ENCODE data around the gene RGS7. TPM values are rescaled to one million over a fixed set of nuclear protein-coding genes. Genes with fewer than 3 reads are reported as not detected.

RGS7 gene
- total RNA-seq, 3 donors from 2014 or later (not counting 1 experiment from before 2014, with no cell fraction given): not detected

- TF ChIP-seq CTCF (IDR thresholded peaks at IDR 0.05): no peak
- Mint-ChIP-seq H3K9me3 (peaks cover 2 to 6% of the 10 kb centered on the region in 2 donors), H3K27ac (no peak overlapping the region), H3K27me3 (ENCODE audit: low read depth in 2 of 2) (no peaks in the 10 kb centered on the region), H3K4me1 (no peaks in the 10 kb centered on the region), H3K4me3 (no peak overlapping the region), H3K36me3 (no peaks in the 10 kb centered on the region)
- Histone ChIP-seq H3K27ac (ENCODE audit: low read length) (no peak overlapping the region), H3K4me3 (ENCODE audit: low read length) (no peak overlapping the region), H3K36me3 (ENCODE audit: control insufficient read depth, insufficient read depth, low read length) (no peaks in the 10 kb centered on the region), H3K9me3 (ENCODE audit: control insufficient read depth, insufficient read depth, low read length) (no peaks in the 10 kb centered on the region), H3K27me3 (ENCODE audit: control insufficient read depth, insufficient read depth, low read length) (no peaks in the 10 kb centered on the region), H3K4me1 (ENCODE audit: control insufficient read depth, insufficient read depth, low read length) (no peaks in the 10 kb centered on the region)
- DNase-seq (no peak), ATAC-seq (no peak)
- WGBS (ENCODE audit: insufficient coverage): 88% methylated on average over 2 of the region's 3 CpGs
- intact Hi-C loops (cut with micrococcal nuclease): no loop called here
Measured at GRCh38 chr1:241024834-241025233, 332.2 kb downstream of the RGS7 start.

- Mint-ChIP-seq H3K27me3 (ENCODE audit: low read depth in 2 of 2) (no peaks in the 10 kb centered on the region), H3K36me3 (no peaks in the 10 kb centered on the region), H3K4me1 (no peaks in the 10 kb centered on the region), H3K4me3 (no peak overlapping the region), H3K9me3 (peaks cover 6 to 9% of the 10 kb centered on the region in 2 donors), H3K27ac (no peak overlapping the region)
- WGBS (ENCODE audit: insufficient coverage): 82% methylated on average over 3 of the region's 4 CpGs
- no peak for TF ChIP-seq CTCF (IDR thresholded peaks at IDR 0.05)
- ATAC-seq (no peak), DNase-seq (no peak)
- Histone ChIP-seq H3K4me1 (ENCODE audit: control insufficient read depth, insufficient read depth, low read length) (no peaks in the 10 kb centered on the region), H3K36me3 (ENCODE audit: control insufficient read depth, insufficient read depth, low read length) (no peaks in the 10 kb centered on the region), H3K4me3 (ENCODE audit: low read length) (no peak overlapping the region), H3K27ac (ENCODE audit: low read length) (no peak overlapping the region), H3K9me3 (ENCODE audit: control insufficient read depth, insufficient read depth, low read length) (peaks cover 3% of the 10 kb centered on the region), H3K27me3 (ENCODE audit: control insufficient read depth, insufficient read depth, low read length) (no peaks in the 10 kb centered on the region)
- intact Hi-C loops (cut with micrococcal nuclease): no loop called here
Measured at GRCh38 chr1:241022366-241022765, 334.6 kb downstream of the RGS7 start.

DNA sequence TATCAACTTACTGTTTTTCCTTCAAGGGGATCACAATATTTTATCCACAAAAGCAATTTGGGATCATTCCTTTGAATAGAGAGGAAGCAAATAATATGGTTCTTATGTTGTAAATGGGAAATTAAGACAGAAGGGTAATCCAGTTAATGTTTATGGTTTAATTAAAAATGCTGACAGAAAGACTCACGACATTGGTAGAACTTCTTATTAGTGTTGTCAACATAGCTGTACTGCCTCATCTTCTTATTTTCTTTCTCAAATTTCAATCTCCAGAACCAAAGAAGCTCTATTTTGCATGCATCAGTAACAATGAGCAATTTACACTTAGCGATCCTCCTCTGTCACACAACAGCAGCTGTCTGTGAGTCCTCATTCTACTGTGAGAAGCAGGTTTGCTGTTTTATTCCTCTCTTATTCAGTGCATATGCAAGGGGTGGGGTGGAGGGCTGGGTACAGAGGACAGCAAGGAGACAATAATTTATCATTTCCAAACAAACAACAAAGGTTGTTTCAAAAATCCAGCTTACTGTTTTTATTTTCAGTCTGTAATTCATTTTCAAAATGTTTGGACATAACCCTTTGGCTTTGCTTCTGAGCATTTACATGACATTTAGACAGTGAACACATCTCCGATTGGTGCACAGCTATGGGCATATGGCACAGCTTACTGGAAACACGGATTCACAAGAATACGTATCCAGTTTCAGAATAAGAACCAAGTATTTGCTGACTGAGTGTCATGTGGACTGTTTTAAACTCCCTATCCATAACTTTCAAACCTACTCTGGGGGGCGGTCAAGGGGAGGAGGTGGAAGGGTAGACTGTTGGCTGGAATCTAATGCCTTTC is 335.9 kb downstream of the RGS7 start:
- 88% methylated on average over 4 of the region's 6 CpGs for WGBS (ENCODE audit: insufficient coverage)

More for the DNA sequence above, 335.9 kb downstream of the RGS7 start:
- peaks cover 10% of the 10 kb centered on the region in 2 donors for H3K9me3 Mint-ChIP-seq
- H3K4me3 Mint-ChIP-seq: no peak overlapping the region
- Histone ChIP-seq H3K4me3 (ENCODE audit: low read length) (no peak overlapping the region), H3K36me3 (ENCODE audit: control insufficient read depth, insufficient read depth, low read length) (no peaks in the 10 kb centered on the region), H3K27me3 (ENCODE audit: control insufficient read depth, insufficient read depth, low read length) (no peaks in the 10 kb centered on the region), H3K27ac (ENCODE audit: low read length) (no peak overlapping the region), H3K4me1 (ENCODE audit: control insufficient read depth, insufficient read depth, low read length) (no peaks in the 10 kb centered on the region), H3K9me3 (ENCODE audit: control insufficient read depth, insufficient read depth, low read length) (peaks cover 3% of the 10 kb centered on the region)
- H3K27me3 Mint-ChIP-seq (ENCODE audit: low read depth in 2 of 2): no peaks in the 10 kb centered on the region
- H3K4me1 Mint-ChIP-seq: no peaks in the 10 kb centered on the region
- H3K27ac Mint-ChIP-seq: no peak overlapping the region
- no peak for ATAC-seq
- TF ChIP-seq CTCF (IDR thresholded peaks at IDR 0.05): no peak
- H3K36me3 Mint-ChIP-seq: no peaks in the 10 kb centered on the region
- intact Hi-C loops (cut with micrococcal nuclease): no loop called here
- DNase-seq: no peak

Data from natural killer cell (primary cell).